ENCODE data around the gene CSF2RB.

The CSF2RB gene

DNA sequence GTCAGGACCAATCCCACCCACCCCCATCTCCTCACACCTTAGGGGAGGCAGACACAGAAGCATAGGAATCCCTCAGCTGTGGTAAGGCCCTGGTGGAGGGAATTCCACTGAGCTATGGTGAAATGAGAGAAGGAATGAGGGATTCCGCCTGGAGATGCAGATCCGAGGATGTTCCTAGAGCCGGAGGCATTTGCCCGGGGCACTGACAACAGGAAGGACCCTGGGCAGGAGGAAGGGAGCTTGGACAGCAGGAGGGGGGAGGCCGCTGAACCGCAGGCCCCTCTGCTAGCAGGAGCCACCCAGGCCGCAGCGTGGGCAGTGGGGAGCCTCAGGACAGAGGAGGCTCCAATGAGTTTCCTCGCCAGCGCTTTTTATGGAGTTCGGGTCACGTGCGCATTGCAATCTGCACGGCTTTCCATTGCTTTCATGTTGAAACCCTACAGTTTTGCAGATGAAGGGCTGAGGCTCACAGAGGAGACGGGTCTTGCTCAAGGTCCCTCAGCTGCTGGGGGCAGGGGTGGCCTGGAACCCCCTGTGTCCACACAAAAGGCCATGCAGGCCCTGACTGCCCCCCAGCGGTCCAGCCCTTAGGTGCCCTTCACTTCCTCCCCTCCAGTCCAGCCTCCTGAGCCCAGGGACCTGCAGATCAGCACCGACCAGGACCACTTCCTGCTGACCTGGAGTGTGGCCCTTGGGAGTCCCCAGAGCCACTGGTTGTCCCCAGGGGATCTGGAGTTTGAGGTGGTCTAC lies 15.5 kb downstream of the CSF2RB start:
- 96% methylated on average over 15 of the region's 17 CpGs for WGBS (ENCODE audit: insufficient coverage)
- Histone ChIP-seq H3K4me3 (ENCODE audit: control insufficient read depth in 1 of 7, extremely low read depth in 1 of 7, insufficient read depth in 4 of 7, low read depth in 2 of 7, low read length in 6 of 7) (no peak overlapping the region), H3K4me1 (ENCODE audit: control extremely low read depth in 1 of 4, control insufficient read depth in 4 of 4, insufficient read depth in 4 of 4, low read length in 3 of 4) (peaks cover 0 to 6% (median 0%) of the 10 kb centered on the region in 4 experiments), H3K27ac (ENCODE audit: insufficient read depth in 1 of 2, low read depth in 1 of 2, low read length in 2 of 2, poor library complexity in 1 of 2, severe bottlenecking in 2 of 2) (no peak overlapping the region), H3K36me3 (ENCODE audit: control insufficient read depth in 4 of 4, insufficient read depth in 4 of 4, low read length in 3 of 4) (peaks cover 0 to 80% (median 55%) of the 10 kb centered on the region in 4 experiments), H3K9me3 (ENCODE audit: control extremely low read depth in 1 of 5, control insufficient read depth in 4 of 5, insufficient read depth in 2 of 5, low read depth in 1 of 5, low read length in 4 of 5) (no peaks in the 10 kb centered on the region), H3K27me3 (replicated peaks in 2 of 5; ENCODE audit: control insufficient read depth in 4 of 5, insufficient read depth in 5 of 5, low read length in 4 of 5) (no peaks in the 10 kb centered on the region)
- no peak for DNase-seq
- ChIA-PET POLR2A (no interaction called here), CTCF (interaction anchor here (0.9 to 1.0 kb wide), 3 partner anchors 17 to 25 kb away, joined by 3 to 4 read pairs (median 3); no protein-coding TSS in a partner anchor)

- Histone ChIP-seq H3K4me1 (ENCODE audit: control extremely low read depth in 1 of 4, control insufficient read depth in 4 of 4, insufficient read depth in 4 of 4, low read length in 3 of 4) (peaks cover 0 to 6% (median 0%) of the 10 kb centered on the region in 4 experiments), H3K9me3 (ENCODE audit: control extremely low read depth in 1 of 5, control insufficient read depth in 4 of 5, insufficient read depth in 2 of 5, low read depth in 1 of 5, low read length in 4 of 5) (no peaks in the 10 kb centered on the region), H3K27ac (ENCODE audit: insufficient read depth in 1 of 2, low read depth in 1 of 2, low read length in 2 of 2, poor library complexity in 1 of 2, severe bottlenecking in 2 of 2) (no peak overlapping the region), H3K36me3 (ENCODE audit: control insufficient read depth in 4 of 4, insufficient read depth in 4 of 4, low read length in 3 of 4) (peaks cover 0 to 80% (median 55%) of the 10 kb centered on the region in 4 experiments), H3K27me3 (replicated peaks in 2 of 5; ENCODE audit: control insufficient read depth in 4 of 5, insufficient read depth in 5 of 5, low read length in 4 of 5) (no peaks in the 10 kb centered on the region), H3K4me3 (ENCODE audit: control insufficient read depth in 1 of 7, extremely low read depth in 1 of 7, insufficient read depth in 4 of 7, low read depth in 2 of 7, low read length in 6 of 7) (no peak overlapping the region)
- 93% methylated on average over 9 of the region's 10 CpGs for WGBS (ENCODE audit: insufficient coverage)
- ChIA-PET POLR2A (no interaction called here), CTCF (interaction anchor here (0.9 to 1.7 kb wide), 5 partner anchors 17 to 56 kb away, joined by 3 to 5 read pairs (median 3); no protein-coding TSS in a partner anchor)
- no peak for DNase-seq
These were observed 16.2 kb downstream of the CSF2RB start for GRCh38 chr22:36929621-36930020.

DNA sequence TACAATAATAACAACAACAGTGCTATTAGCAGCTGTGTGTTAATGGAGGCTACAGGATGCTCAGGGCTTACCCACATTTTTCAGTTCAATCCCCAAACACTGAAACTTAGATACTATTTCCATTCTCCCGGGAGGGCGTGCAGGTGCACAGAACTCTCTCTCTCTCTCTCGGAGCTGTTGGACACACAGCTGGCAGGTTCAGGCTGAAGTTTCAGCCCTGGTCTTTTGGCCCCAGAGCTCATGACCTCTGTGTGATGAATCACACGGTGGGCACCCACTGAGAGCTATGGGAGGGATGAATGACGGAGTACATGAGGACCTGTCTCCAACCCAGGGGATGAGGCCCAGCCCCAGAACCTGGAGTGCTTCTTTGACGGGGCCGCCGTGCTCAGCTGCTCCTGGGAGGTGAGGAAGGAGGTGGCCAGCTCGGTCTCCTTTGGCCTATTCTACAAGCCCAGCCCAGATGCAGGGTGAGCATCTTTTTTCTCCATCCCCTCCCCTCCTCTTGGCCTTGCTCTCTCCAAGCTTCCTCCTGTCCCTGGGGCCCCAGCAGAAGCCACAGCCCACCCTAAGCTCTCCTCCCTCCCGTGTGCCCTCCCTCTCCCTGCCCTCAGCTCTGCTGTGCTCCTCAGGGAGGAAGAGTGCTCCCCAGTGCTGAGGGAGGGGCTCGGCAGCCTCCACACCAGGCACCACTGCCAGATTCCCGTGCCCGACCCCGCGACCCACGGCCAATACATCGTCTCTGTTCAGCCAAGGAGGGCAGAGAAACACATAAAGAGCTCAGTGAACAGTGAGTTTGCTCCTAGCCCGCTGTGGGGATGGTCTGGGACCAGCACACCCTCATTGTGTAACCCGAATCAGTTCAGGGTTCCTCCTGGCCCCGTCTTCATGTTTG lies 16.9 kb downstream of the CSF2RB start:
- POLR2A ChIA-PET, result interaction anchor here (0.6 kb wide), 1 partner anchor 20 kb away, joined by 4 read pairs; no protein-coding TSS in a partner anchor
- H3K27ac ChIP-seq (ENCODE audit: insufficient read depth in 1 of 2, low read depth in 1 of 2, low read length in 2 of 2, poor library complexity in 1 of 2, severe bottlenecking in 2 of 2), result no peak overlapping the region
- peaks cover 0 to 79% (median 56%) of the 10 kb centered on the region in 4 experiments for H3K36me3 ChIP-seq (ENCODE audit: control insufficient read depth in 4 of 4, insufficient read depth in 4 of 4, low read length in 3 of 4)
- H3K4me1 ChIP-seq (ENCODE audit: control extremely low read depth in 1 of 4, control insufficient read depth in 4 of 4, insufficient read depth in 4 of 4, low read length in 3 of 4), result peaks cover 0 to 6% (median 0%) of the 10 kb centered on the region in 4 experiments
- CTCF ChIA-PET, result interaction anchor here (1.0 to 1.7 kb wide), 5 partner anchors 19 to 56 kb away, joined by 3 to 5 read pairs (median 4); no protein-coding TSS in a partner anchor
- H3K4me3 ChIP-seq (ENCODE audit: control insufficient read depth in 1 of 7, extremely low read depth in 1 of 7, insufficient read depth in 4 of 7, low read depth in 2 of 7, low read length in 6 of 7), result no peak overlapping the region
- no peak for DNase-seq
- no peaks in the 10 kb centered on the region for H3K27me3 ChIP-seq (replicated peaks in 2 of 5; ENCODE audit: control insufficient read depth in 4 of 5, insufficient read depth in 5 of 5, low read length in 4 of 5)
- no peaks in the 10 kb centered on the region for H3K9me3 ChIP-seq (ENCODE audit: control extremely low read depth in 1 of 5, control insufficient read depth in 4 of 5, insufficient read depth in 2 of 5, low read depth in 1 of 5, low read length in 4 of 5)
- 90% methylated on average over 16 of the region's 20 CpGs for WGBS (ENCODE audit: insufficient coverage)

DNA sequence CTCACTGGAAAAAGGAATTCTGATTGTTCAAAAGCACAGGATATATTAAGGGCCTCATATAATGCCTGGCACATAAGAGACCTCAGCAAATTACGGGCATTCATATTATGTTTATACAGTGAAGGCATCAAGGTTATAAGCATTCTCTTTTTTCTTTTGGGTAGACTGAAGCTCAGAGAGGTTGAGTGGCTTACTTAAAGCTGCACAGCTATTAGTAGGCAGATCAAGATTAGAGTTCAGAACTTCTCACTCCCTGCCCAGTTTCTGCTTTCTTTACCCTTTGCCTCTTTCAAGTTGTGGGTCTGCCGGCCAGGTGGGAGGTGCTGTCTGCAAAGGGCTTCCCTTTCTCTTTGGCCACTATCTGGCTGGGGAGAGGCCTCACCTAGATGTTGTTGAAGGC lies 18.0 kb downstream of the CSF2RB start:
- DNase-seq, result no peak
- Histone ChIP-seq H3K4me3 (ENCODE audit: control insufficient read depth in 1 of 7, extremely low read depth in 1 of 7, insufficient read depth in 4 of 7, low read depth in 2 of 7, low read length in 6 of 7) (no peak overlapping the region), H3K36me3 (ENCODE audit: control insufficient read depth in 4 of 4, insufficient read depth in 4 of 4, low read length in 3 of 4) (peaks cover 0 to 73% (median 50%) of the 10 kb centered on the region in 4 experiments), H3K27ac (ENCODE audit: insufficient read depth in 1 of 2, low read depth in 1 of 2, low read length in 2 of 2, poor library complexity in 1 of 2, severe bottlenecking in 2 of 2) (no peak overlapping the region), H3K9me3 (ENCODE audit: control extremely low read depth in 1 of 5, control insufficient read depth in 4 of 5, insufficient read depth in 2 of 5, low read depth in 1 of 5, low read length in 4 of 5) (no peaks in the 10 kb centered on the region), H3K4me1 (ENCODE audit: control extremely low read depth in 1 of 4, control insufficient read depth in 4 of 4, insufficient read depth in 4 of 4, low read length in 3 of 4) (peaks cover 0 to 6% (median 0%) of the 10 kb centered on the region in 4 experiments), H3K27me3 (replicated peaks in 2 of 5; ENCODE audit: control insufficient read depth in 4 of 5, insufficient read depth in 5 of 5, low read length in 4 of 5) (no peaks in the 10 kb centered on the region)
- 100% methylated on average over 2 of the region's 2 CpGs for WGBS (ENCODE audit: insufficient coverage)
- CTCF ChIA-PET, result interaction anchor here (1.6 kb wide), 1 partner anchor 45 kb away, joined by 5 read pairs; no protein-coding TSS in a partner anchor
- POLR2A ChIA-PET, result no interaction called here

GRCh38 chr22:36933629-36934417 lies 20.4 kb downstream of the CSF2RB start:
- Histone ChIP-seq H3K27ac (ENCODE audit: insufficient read depth in 1 of 2, low read depth in 1 of 2, low read length in 2 of 2, poor library complexity in 1 of 2, severe bottlenecking in 2 of 2) (no peak overlapping the region), H3K4me3 (ENCODE audit: control insufficient read depth in 1 of 7, extremely low read depth in 1 of 7, insufficient read depth in 4 of 7, low read depth in 2 of 7, low read length in 6 of 7) (no peak overlapping the region), H3K4me1 (ENCODE audit: control extremely low read depth in 1 of 4, control insufficient read depth in 4 of 4, insufficient read depth in 4 of 4, low read length in 3 of 4) (peaks cover 0 to 12% (median 0%) of the 10 kb centered on the region in 4 experiments), H3K27me3 (replicated peaks in 2 of 5; ENCODE audit: control insufficient read depth in 4 of 5, insufficient read depth in 5 of 5, low read length in 4 of 5) (no peaks in the 10 kb centered on the region), H3K9me3 (ENCODE audit: control extremely low read depth in 1 of 5, control insufficient read depth in 4 of 5, insufficient read depth in 2 of 5, low read depth in 1 of 5, low read length in 4 of 5) (no peaks in the 10 kb centered on the region), H3K36me3 (ENCODE audit: control insufficient read depth in 4 of 4, insufficient read depth in 4 of 4, low read length in 3 of 4) (peaks cover 0 to 67% (median 41%) of the 10 kb centered on the region in 4 experiments)
- no peak for DNase-seq
- WGBS (ENCODE audit: insufficient coverage), result 97% methylated on average over 21 of the region's 25 CpGs
- CTCF ChIA-PET, result interaction anchor here (1.4 to 1.6 kb wide), 2 partner anchors 10 to 25 kb away, joined by 3 to 4 read pairs; no protein-coding TSS in a partner anchor
- POLR2A ChIA-PET, result interaction anchor here (0.6 kb wide), 1 partner anchor 10 kb away, joined by 3 read pairs; no protein-coding TSS in a partner anchor

All from common myeloid progenitor, CD34-positive (primary cell).